Lower leg skin (tissue), 4 donors: Measurements from ENCODE around the gene PIP5K1C. TPM values are rescaled to one million over a fixed set of nuclear protein-coding genes. Genes with fewer than 3 reads are reported as not detected.

ENCODE experiments used
- DNase-seq, 2 donors: peaks; one replicate each; pipeline ENCODE4 v3.0.0-alpha.2; 2019; ENCODE audit warnings: low spot score in 2 of 2
- H3K4me3 ChIP-seq: fragments of 200-600 bp; sonication (generic); 2 replicates; pipeline ENCODE4 v1.5.1; 2017; ENCODE audit warnings: mild to moderate bottlenecking, low read depth; ENCODE audit not compliant: poor library complexity, severe bottlenecking
- CTCF ChIP-seq, 3 donors: fragments of 450-650 bp; IDR thresholded peaks; one replicate each; pipeline ENCODE4 v1.5.1; 2016; ENCODE audit warnings: antibody characterized with exemption in 3 of 3, mild to moderate bottlenecking in 3 of 3, moderate library complexity in 2 of 3
- POLR2A ChIP-seq, 2 donors: fragments of 450-650 bp; IDR thresholded peaks; one replicate each; pipeline ENCODE4 v1.6.1; 2016 to 2017; ENCODE audit warnings: antibody characterized with exemption in 2 of 2, mild to moderate bottlenecking in 1 of 2, moderate library complexity in 1 of 2
- WGBS, 2 donors: methylation state at CpG; one replicate each; pipeline ENCODE4 v1.1.5; 2018; 5-methylcytosine and 5-hydroxymethylcytosine counted together
- intact Hi-C: fragments of 100-400 bp; cut with DNase I; formaldehyde crosslinking; loops from one replicate; pipeline ENCODE4 v1.15.0; 2023; ENCODE audit warnings: low total_unique reads
- total RNA-seq, 4 donors: library from RNA; depleted of rRNA; stranded (reverse); fragments of >200 nt; gene quantifications; one replicate each; pipeline ENCODE4 v1.1.0, GENCODE V29; 2016

The PIP5K1C gene
- total RNA-seq, 4 donors from 2014 or later = 14.1 to 27.3 (median 22.1) TPM

- no peak overlapping the region for H3K4me3 ChIP-seq
- WGBS, 2 donors = 79 to 84% methylated on average over 34 of the region's 34 CpGs
- no peak for DNase-seq
- TF ChIP-seq POLR2A (IDR thresholded peaks at IDR 0.05) (no peak), CTCF (IDR thresholded peaks at IDR 0.05) (no peak)
- intact Hi-C loops = no loop called here
Measured at GRCh38 chr19:3595521-3596061, 104.7 kb downstream of the PIP5K1C start.

GRCh38 chr19:3593156-3593555 is 107.1 kb downstream of the PIP5K1C start:
- WGBS, 2 donors = 22 to 40% methylated on average over 10 to 11 of the region's 11 CpGs
- H3K4me3 ChIP-seq = no peak overlapping the region
- intact Hi-C loops = no loop called here
- TF ChIP-seq CTCF (IDR thresholded peaks at IDR 0.05) = no peak
- TF ChIP-seq POLR2A (IDR thresholded peaks at IDR 0.05) = no peak
- no peak for DNase-seq

- no peak for TF ChIP-seq POLR2A (IDR thresholded peaks at IDR 0.05)
- intact Hi-C loops = no loop called here
- no peak overlapping the region for H3K4me3 ChIP-seq
- WGBS, 2 donors = 60 to 70% methylated on average over 9 of the region's 9 CpGs
- no peak for DNase-seq
Measured at GRCh38 chr19:3591876-3592613, 108.2 kb downstream of the PIP5K1C start.

GRCh38 chr19:3590991-3591659 is 109.1 kb downstream of the PIP5K1C start:
- intact Hi-C loops = no loop called here
- H3K4me3 ChIP-seq = no peak overlapping the region
- 93 to 94% methylated on average over 8 of the region's 8 CpGs for WGBS, 2 donors
- no peak for DNase-seq
- TF ChIP-seq CTCF (IDR thresholded peaks at IDR 0.05) (no peak), POLR2A (IDR thresholded peaks at IDR 0.05) (no peak)

- H3K4me3 ChIP-seq = no peak overlapping the region
- no peak for DNase-seq
- 95 to 96% methylated on average over 22 of the region's 22 CpGs for WGBS, 2 donors
- TF ChIP-seq CTCF (IDR thresholded peaks at IDR 0.05) = no peak
- TF ChIP-seq POLR2A (IDR thresholded peaks at IDR 0.05) = no peak
- intact Hi-C loops = no loop called here
Measured at GRCh38 chr19:3589949-3590348, 110.3 kb downstream of the PIP5K1C start.

GRCh38 chr19:3589439-3589838 is 110.8 kb downstream of the PIP5K1C start:
- H3K4me3 ChIP-seq = no peak overlapping the region
- TF ChIP-seq POLR2A (IDR thresholded peaks at IDR 0.05) (no peak), CTCF (IDR thresholded peaks at IDR 0.05) (no peak)
- 80 to 83% methylated on average over 11 of the region's 11 CpGs for WGBS, 2 donors
- DNase-seq = no peak
- intact Hi-C loops = no loop called here
